Fibroblast of pulmonary artery (primary cell): Measurements from ENCODE around the gene SHROOM4.

Source experiments
- DNase-seq: peaks from one replicate; pipeline ENCODE4 v3.0.0-alpha.2; 2010; ENCODE audit warnings: low read depth
- H3K4me3 ChIP-seq: replicated peaks from 2 replicates; pipeline ENCODE4 v1.5.1; 2011; ENCODE audit warnings: low read depth, mild to moderate bottlenecking, control low read depth, low read length, moderate library complexity
- TF ChIP-seq, protein P1 (sequence below): IDR thresholded peaks from 2 replicates; pipeline ENCODE4 v1.5.1; 2011; ENCODE audit warnings: mild to moderate bottlenecking, control low read depth, low read length, inconsistent platforms; ENCODE audit errors: missing control alignments

SHROOM4 gene

DNA sequence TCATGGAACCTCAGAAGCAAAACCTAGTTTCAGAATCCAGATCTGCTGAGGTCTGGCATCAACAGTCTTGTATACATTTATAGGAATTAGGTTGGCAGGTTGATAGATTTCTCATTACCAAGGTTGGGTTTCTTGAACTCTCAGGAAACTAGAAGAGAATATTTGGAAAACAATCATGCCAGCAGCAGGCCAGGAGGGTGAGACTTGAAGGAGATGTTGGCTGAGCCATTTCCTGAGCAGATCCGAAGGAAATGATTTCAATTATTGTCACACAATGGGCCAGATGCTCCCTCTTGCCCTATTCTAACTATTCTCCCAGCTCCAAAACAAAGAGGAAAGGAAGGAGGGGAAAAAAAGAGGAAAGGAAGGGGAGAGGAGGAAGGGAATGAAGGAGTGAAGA lies 45.2 kb downstream of the SHROOM4 start:
- TF ChIP-seq, protein P1, sequence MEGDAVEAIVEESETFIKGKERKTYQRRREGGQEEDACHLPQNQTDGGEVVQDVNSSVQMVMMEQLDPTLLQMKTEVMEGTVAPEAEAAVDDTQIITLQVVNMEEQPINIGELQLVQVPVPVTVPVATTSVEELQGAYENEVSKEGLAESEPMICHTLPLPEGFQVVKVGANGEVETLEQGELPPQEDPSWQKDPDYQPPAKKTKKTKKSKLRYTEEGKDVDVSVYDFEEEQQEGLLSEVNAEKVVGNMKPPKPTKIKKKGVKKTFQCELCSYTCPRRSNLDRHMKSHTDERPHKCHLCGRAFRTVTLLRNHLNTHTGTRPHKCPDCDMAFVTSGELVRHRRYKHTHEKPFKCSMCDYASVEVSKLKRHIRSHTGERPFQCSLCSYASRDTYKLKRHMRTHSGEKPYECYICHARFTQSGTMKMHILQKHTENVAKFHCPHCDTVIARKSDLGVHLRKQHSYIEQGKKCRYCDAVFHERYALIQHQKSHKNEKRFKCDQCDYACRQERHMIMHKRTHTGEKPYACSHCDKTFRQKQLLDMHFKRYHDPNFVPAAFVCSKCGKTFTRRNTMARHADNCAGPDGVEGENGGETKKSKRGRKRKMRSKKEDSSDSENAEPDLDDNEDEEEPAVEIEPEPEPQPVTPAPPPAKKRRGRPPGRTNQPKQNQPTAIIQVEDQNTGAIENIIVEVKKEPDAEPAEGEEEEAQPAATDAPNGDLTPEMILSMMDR: no peak
- H3K4me3 ChIP-seq: no peak overlapping the region
- DNase-seq: no peak

- TF ChIP-seq, protein P1: no peak
- H3K4me3 ChIP-seq: no peak overlapping the region
- DNase-seq: no peak
Observed at GRCh38 chrX:50765986-50766385, 48.0 kb downstream of the SHROOM4 start.

- peak; percentile 5 for DNase-seq
- H3K4me3 ChIP-seq: no peak overlapping the region
- TF ChIP-seq, protein P1: no peak
Observed at GRCh38 chrX:50762578-50762977, 51.4 kb downstream of the SHROOM4 start.

- DNase-seq: no peak
- no peak overlapping the region for H3K4me3 ChIP-seq
- TF ChIP-seq, protein P1: no peak
Observed at GRCh38 chrX:50756276-50756675, 57.7 kb downstream of the SHROOM4 start.

GRCh38 chrX:50751091-50751490 lies 62.9 kb downstream of the SHROOM4 start:
- no peak for DNase-seq
- TF ChIP-seq, protein P1: no peak
- H3K4me3 ChIP-seq: no peak overlapping the region

DNA sequence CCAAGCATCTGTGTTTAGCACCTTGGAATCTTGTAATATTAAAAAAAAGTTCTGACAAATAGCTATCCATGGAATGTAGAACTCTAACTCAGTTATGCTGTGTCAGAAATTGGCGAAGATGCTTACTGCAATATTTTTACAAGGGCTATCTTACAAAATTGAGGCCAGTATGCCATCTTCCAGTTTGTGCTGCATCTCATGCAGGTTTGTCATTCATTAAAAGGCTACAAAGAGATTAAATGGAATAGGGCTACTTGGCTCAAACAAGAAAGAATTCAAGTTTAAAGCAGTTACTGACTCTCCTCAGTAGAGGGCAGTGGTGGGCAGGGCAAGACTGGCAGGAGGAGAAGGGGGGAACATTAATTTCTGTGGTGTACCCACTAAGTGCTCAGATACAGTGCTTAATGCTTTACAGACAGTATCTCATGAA lies 66.5 kb downstream of the SHROOM4 start:
- TF ChIP-seq, protein P1: peak; percentile 68
- no peak overlapping the region for H3K4me3 ChIP-seq
- DNase-seq: no peak

GRCh38 chrX:50736656-50737055 lies 77.3 kb downstream of the SHROOM4 start:
- no peak overlapping the region for H3K4me3 ChIP-seq
- TF ChIP-seq, protein P1: no peak
- DNase-seq: no peak
